IPS-15b (cell line): Measurements from ENCODE around the gene NAA60.

Experiments used
- H3K27me3 ChIP-seq: one replicate; pipeline ENCODE4 v1.6.1; 2013; ENCODE audit warnings: low read length; ENCODE audit not compliant: control insufficient read depth, insufficient read depth
- H3K36me3 ChIP-seq: one replicate; pipeline ENCODE4 v1.6.1; 2013; ENCODE audit warnings: low read length; ENCODE audit not compliant: control insufficient read depth, insufficient read depth
- H3K4me1 ChIP-seq: one replicate; pipeline ENCODE4 v1.6.1; 2013; ENCODE audit warnings: mild to moderate bottlenecking, low read length; ENCODE audit not compliant: control insufficient read depth, insufficient read depth
- H3K4me3 ChIP-seq: one replicate; pipeline ENCODE4 v1.5.1; 2013; ENCODE audit warnings: low read depth, low read length
- H3K9ac ChIP-seq: one replicate; pipeline ENCODE4 v1.6.1; 2013; ENCODE audit warnings: low read depth, mild to moderate bottlenecking, low read length
- H3K9me3 ChIP-seq: one replicate; pipeline ENCODE4 v1.6.1; 2013; ENCODE audit warnings: mild to moderate bottlenecking, low read length; ENCODE audit not compliant: control insufficient read depth, insufficient read depth

NAA60 gene

GRCh38 chr16:3443108-3444031 lies at the start of gene NAA60, which contains the start of gene ZNF597:
Gene NAA60 (plus strand): TSS chr16:3443680. CDS start chr16:3476228, 32,548 bp downstream.
Gene ZNF597 (minus strand): TSS chr16:3443504. CDS start chr16:3443153, 351 bp downstream.
- H3K27me3 ChIP-seq: no peaks in the 10 kb centered on the region
- peak within 1 kb of the TSS; percentile 70 for H3K9ac ChIP-seq
- no peaks in the 10 kb centered on the region for H3K4me1 ChIP-seq
- H3K4me3 ChIP-seq: peak within 1 kb of the TSS; percentile 87
- no peaks in the 10 kb centered on the region for H3K9me3 ChIP-seq
- peaks cover 3% of the 10 kb centered on the region for H3K36me3 ChIP-seq

DNA sequence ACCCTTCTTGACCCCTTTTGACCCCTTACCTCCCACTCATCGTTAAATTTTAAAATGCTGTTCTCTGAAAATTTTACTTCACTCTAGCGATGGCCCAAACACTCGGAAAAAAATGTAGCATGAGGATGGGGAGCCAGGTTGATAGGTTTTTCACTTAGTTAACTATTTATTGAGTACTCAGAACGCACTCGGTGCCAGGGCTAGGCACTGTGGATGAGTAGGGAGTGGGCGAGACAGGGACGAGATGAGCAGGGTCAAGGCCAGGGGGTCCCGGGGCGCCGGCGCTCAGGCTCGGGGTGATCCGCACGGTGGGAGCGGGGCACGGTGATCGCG lies 43.1 kb upstream of the NAA60 start:
- Histone ChIP-seq H3K27me3 (no peaks in the 10 kb centered on the region), H3K4me1 (no peaks in the 10 kb centered on the region), H3K9me3 (no peaks in the 10 kb centered on the region), H3K36me3 (peaks cover 23% of the 10 kb centered on the region), H3K9ac (peak overlapping the region; percentile 81), H3K4me3 (peak overlapping the region; percentile 90)

DNA sequence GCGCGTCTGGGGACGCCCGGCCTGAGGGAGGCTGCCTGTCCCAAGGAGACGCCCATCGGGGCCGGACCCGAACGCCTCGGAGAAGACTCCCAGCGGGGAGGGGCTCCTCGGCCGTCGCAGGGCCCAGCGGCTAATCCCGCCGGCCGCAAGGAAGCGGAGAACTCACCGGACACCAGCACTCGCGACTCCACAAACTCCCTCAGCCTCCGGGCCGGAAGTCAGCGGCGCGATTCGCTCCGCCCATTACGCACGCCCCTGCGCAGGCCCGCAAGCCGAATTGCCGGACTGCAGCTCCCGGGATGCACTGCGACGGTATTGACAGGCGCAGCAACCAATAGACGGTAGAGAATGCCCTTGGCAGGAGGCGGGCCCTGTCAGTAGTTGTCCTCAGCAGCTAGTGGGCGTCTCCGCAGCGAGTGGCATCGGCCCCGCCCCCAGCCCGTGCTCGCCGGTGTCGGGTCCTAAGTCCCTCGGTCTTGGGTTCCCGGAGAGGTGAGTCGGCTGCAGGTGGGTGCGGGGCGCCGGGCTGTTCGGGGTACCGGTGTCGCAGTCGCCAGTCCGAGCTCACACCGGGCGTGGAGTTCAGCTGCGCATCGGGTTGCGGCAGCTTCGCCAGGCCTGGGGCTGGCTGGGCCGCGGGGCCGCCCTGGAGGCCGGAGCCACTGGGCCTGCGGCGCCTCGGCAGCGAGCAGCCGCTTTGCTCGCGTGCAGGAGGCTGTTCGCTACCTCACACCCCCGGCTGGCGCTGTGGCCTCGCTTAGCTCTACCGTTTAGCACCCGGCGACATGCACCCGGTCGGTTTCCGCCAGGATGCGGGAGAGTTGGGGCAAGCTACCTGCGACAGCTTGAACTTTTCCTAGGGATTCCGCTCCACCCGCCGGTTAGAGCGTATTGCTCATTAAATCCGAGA lies 42.4 kb upstream of the NAA60 start, which contains the start of the genes ZNF174 and ZSCAN32:
ZNF174 (plus strand) TSS at position 437 of the 910 bp plus-strand sequence. CDS start 790 bp downstream, outside the sequence.
ZSCAN32 (minus strand) TSS at position 226 of the 910 bp plus-strand sequence. CDS start 3,447 bp downstream, outside the sequence.
- H3K9me3 ChIP-seq: peaks cover 3% of the 10 kb centered on the region
- H3K27me3 ChIP-seq: no peaks in the 10 kb centered on the region
- peak within 1 kb of the TSS; percentile 81 for H3K9ac ChIP-seq
- peaks cover 21% of the 10 kb centered on the region for H3K36me3 ChIP-seq
- no peaks in the 10 kb centered on the region for H3K4me1 ChIP-seq
- peak within 1 kb of the TSS; percentile 90 for H3K4me3 ChIP-seq

DNA sequence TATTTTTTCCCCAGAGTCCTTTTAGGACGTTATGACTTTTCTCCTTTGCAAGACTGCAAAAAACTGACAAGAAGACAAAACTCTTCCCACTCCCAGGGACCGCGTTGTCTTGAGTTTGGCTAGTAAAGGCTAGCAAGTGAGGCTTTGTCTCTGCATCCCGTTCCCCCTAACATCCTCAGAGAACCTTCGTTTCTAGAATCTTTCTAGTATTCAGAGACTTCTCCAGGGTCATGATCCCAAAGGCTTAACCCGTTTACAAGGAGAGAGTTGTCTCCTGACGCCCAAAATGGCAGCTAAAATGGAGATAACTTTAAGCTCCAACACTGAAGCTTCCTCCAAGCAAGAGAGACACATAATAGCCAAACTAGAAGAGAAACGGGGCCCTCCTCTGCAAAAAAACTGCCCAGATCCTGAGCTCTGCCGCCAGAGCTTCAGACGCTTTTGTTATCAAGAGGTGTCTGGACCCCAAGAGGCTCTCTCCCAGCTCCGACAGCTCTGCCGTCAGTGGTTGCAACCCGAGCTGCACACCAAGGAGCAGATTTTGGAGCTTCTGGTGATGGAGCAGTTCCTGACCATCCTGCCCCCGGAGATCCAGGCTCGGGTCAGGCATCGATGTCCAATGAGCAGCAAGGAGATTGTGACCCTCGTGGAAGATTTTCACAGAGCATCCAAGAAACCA lies 41.6 kb upstream of the NAA60 start:
- peaks cover 7% of the 10 kb centered on the region for H3K9me3 ChIP-seq
- H3K27me3 ChIP-seq: no peaks in the 10 kb centered on the region
- peaks cover 18% of the 10 kb centered on the region for H3K36me3 ChIP-seq
- H3K4me1 ChIP-seq: no peaks in the 10 kb centered on the region
- peak overlapping the region; percentile 76 for H3K9ac ChIP-seq
- peak overlapping the region; percentile 90 for H3K4me3 ChIP-seq

DNA sequence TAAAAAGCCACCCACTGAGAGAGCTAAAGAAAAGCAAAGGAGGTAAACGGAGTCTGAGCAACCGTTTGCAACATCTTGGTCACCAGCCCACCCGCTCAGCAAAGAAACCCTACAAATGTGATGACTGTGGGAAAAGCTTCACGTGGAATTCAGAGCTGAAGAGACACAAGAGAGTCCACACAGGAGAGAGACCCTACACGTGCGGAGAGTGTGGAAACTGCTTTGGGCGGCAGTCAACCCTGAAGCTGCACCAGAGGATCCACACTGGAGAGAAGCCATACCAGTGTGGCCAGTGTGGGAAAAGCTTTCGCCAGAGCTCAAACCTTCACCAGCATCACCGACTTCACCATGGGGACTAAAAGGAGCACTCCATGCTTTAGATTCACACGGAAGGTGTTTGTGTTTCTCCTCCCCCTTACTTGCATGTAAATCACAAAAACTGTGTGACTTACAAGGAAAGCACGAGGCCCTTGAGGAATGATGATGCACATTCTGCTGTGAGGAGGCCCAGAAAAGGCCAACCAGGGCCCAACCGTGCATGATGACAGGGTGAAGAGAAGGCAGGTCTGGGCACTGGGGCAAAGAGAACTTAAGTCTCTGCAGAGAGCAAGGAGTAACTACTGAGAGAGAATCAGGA lies 34.8 kb upstream of the NAA60 start:
- Histone ChIP-seq H3K9ac (no peak overlapping the region), H3K9me3 (peaks cover 25% of the 10 kb centered on the region), H3K4me3 (no peak overlapping the region), H3K36me3 (peaks cover 26% of the 10 kb centered on the region), H3K4me1 (no peaks in the 10 kb centered on the region), H3K27me3 (no peaks in the 10 kb centered on the region)

DNA sequence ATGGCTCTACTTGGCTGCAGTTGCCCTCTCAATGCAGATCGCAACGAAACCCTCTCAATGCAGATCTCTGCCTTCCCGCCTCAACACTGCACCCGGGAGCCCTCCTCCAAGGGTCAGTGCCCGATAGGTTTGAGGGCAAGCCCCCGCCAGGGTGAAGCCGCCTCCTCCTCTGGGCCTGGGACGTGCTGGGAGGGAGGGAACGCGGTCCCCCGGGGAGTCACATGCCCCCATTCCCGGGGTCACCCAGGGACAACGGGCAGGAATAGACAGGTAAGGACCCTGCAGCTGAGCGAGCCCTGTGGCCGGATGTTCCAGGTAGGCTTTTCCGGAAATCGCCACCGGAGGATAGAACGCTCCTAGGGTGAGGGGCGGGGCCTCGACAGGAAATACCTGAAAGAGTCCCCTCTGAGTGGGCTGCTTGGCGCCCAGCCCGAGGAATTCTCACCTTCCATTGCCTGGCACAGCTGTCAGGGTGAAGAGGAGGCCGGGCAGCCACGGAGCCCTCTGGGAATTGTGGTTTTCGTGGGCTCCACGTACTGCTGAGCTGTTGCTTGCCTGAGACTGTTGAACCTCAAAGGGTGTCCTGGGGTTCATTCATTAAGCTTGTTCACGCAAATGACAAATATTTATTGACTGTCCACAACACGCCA lies 29.6 kb upstream of the NAA60 start:
- Histone ChIP-seq H3K27me3 (no peaks in the 10 kb centered on the region), H3K4me1 (no peaks in the 10 kb centered on the region), H3K36me3 (peaks cover 2% of the 10 kb centered on the region), H3K9me3 (peaks cover 5% of the 10 kb centered on the region), H3K4me3 (peak overlapping the region; percentile 45), H3K9ac (no peak overlapping the region)

- no peak overlapping the region for H3K4me3 ChIP-seq
- no peaks in the 10 kb centered on the region for H3K27me3 ChIP-seq
- H3K9me3 ChIP-seq: no peaks in the 10 kb centered on the region
Observed at GRCh38 chr16:3431779-3432219, 11.7 kb upstream of the NAA60 start.

GRCh38 chr16:3434373-3434772 lies 9.1 kb upstream of the NAA60 start:
- Histone ChIP-seq H3K4me3 (no peak overlapping the region), H3K9me3 (no peaks in the 10 kb centered on the region), H3K36me3 (no peaks in the 10 kb centered on the region), H3K4me1 (no peaks in the 10 kb centered on the region), H3K9ac (no peak overlapping the region), H3K27me3 (no peaks in the 10 kb centered on the region)

More at GRCh38 chr16:3431779-3432219, 11.7 kb upstream of the NAA60 start:
- Histone ChIP-seq H3K36me3 (no peaks in the 10 kb centered on the region), H3K9ac (no peak overlapping the region), H3K4me1 (no peaks in the 10 kb centered on the region)

- Histone ChIP-seq H3K36me3 (peaks cover 3% of the 10 kb centered on the region), H3K9me3 (no peaks in the 10 kb centered on the region), H3K4me3 (no peak overlapping the region), H3K27me3 (no peaks in the 10 kb centered on the region), H3K4me1 (no peaks in the 10 kb centered on the region), H3K9ac (no peak overlapping the region)
Observed at GRCh38 chr16:3439637-3440036, 3.8 kb upstream of the NAA60 start.

DNA sequence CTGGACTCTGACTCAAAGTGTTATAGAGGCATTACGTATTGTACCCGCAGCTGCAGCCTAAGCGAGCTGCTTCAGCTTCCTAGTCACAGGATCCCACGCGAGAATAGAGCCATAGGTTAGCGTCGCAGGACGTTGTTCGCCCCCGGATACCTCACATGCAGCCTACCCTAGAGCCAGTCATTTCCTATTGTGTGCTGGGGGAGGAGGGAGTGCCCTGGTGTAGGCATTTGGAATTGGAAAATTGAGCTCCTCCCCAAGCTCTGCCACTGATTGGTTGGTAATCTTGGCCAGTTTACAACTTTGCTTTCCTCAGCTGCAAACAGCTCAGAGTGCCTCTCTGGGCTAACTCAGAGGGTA lies 530 bp downstream of the NAA60 start:
- Histone ChIP-seq H3K27me3 (no peaks in the 10 kb centered on the region), H3K36me3 (peaks cover 3% of the 10 kb centered on the region), H3K4me1 (no peaks in the 10 kb centered on the region), H3K9ac (peak overlapping the region; percentile 70), H3K9me3 (no peaks in the 10 kb centered on the region), H3K4me3 (peak overlapping the region; percentile 87)
